NCI-H2227 (cell line): ENCODE results near the gene TSC2.
"Not testable (repeated sequence)": the region's sequence is repeated elsewhere in the genome, so short reads cannot be mapped to it uniquely, and the experiment has no call there.

Source experiments
- DNase-seq: peaks from one replicate; lab custom pipeline; 2025; ENCODE audit not compliant: unreplicated experiment; lab: John Stamatoyannopoulos, UW

Gene TSC2

DNA sequence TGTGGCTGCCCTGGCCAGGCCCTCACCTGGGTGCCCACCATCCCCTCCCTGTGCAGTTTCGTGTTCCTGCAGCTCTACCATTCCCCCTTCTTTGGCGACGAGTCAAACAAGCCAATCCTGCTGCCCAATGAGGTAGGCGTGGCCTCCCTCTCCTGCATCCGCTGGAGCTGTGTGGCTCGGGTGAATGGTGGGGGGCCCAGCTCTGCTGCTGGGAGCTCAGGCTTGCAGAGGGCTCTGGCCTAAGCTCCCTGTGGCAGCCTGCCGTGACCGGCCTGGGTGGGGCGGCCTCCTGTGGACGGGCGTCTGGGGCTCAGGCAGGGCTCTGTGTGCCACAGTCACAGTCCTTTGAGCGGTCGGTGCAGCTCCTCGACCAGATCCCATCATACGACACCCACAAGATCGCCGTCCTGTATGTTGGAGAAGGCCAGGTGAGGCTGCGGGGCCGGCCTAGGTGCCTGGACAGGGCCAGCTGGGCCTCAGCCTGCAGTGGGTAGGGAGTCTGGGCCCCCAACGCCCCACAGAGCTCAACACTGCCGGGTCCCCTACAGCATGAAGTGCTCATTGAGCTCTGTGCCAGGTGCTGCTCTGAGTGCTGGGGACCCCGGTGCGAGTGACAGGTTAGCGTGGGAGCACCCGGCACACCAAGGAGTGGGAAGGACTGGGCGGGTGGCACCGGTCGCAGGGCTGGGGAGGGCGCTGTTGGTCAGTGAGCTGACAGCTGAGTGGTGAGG, 37.3 kb downstream of the TSC2 start:
- DNase-seq: no peak

- no peak for DNase-seq
Observed at GRCh38 chr16:2085669-2086068, 37.9 kb downstream of the TSC2 start.

- DNase-seq: no peak
Observed at GRCh38 chr16:2086106-2086742, 38.4 kb downstream of the TSC2 start.

- DNase-seq: no peak
Observed at GRCh38 chr16:2086812-2087747, 39.3 kb downstream of the TSC2 start.

GRCh38 chr16:2087748-2088631, 40.2 kb downstream of the TSC2 start:
- no peak for DNase-seq

- no peak for DNase-seq
Observed at GRCh38 chr16:2088759-2089358, 41.1 kb downstream of the TSC2 start.

- DNase-seq: no peak
Observed at GRCh38 chr16:2089706-2090480, 42.1 kb downstream of the TSC2 start.

GRCh38 chr16:2090481-2090776, 42.6 kb downstream of the TSC2 start:
- DNase-seq: no peak

GRCh38 chr16:2090777-2091546, 43.2 kb downstream of the TSC2 start:
- no peak for DNase-seq

DNA sequence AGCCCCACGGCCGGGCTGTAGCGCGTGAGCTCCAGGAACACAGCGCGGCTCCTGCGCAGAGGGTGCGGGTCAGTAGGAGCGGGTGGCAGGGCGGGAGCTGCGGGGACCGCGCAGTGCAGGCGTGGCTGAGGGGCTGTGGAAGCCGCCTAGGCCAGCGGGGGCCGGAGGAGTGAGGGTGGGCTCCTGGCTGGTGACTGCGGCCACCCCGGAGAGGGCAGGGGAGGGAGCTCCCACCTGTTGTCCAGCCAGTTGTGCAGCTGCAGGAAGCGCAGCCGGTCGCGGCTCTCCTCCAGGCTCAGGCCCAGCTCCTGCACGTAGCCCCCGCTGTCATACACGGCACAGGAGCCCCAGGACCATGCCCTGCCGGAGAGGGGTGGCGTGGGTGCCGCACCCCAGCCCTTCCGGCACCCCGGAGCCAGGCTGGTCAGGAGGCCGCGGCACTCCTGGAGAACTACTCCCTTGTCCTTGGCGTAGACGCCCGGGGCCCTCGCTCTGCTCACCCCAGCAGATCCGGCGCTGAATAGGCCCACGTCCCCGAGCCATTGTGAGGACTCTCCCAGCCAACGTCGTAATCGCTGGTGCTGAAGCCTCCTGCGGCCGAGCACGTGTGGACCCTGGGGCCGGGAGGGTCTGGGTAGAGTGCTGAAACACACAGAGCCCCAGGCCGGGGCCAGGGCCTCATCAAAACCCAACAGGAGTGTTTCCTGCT, 43.9 kb downstream of the TSC2 start:
- no peak for DNase-seq

DNA sequence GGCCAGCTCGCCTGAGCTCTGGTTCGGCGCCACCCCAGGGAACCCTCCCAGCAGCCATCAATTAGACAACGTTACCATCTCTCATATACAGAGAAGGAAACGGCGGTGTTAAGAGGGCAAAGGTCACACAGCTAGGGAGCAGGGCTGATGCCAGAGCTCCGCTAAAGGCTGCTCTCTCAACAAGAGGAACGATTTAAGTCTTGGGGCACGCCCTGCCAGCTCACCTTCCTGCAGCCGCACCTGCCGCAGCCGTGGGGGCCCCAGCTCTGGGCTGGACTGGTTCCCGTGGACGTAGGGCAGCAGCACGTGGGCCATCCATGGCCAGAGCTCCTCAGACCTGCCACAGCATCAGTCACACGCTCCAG, 44.5 kb downstream of the TSC2 start:
- DNase-seq: no peak

GRCh38 chr16:2092866-2093265, 45.1 kb downstream of the TSC2 start:
- DNase-seq: no peak

DNA sequence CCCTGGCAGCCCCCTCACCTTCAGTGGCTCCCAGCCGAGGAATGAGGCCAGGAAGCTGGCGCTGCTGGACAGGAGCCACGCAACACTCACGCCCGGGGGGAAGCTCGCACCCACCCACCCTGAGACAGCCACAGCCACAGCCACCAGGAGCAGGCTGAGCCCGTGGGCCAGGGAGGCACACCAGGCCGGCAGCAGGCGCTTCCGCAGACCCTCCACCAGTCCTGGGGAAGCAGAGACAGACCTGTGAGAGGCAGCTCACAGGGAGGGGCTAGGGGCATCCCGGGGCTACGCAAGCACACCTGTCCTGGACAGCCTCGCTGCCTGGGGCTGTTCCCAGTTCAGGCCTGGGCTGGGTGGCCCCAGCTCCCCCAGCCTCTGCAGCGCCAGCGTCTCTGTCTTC, 46.0 kb downstream of the TSC2 start:
- DNase-seq: no peak

DNA sequence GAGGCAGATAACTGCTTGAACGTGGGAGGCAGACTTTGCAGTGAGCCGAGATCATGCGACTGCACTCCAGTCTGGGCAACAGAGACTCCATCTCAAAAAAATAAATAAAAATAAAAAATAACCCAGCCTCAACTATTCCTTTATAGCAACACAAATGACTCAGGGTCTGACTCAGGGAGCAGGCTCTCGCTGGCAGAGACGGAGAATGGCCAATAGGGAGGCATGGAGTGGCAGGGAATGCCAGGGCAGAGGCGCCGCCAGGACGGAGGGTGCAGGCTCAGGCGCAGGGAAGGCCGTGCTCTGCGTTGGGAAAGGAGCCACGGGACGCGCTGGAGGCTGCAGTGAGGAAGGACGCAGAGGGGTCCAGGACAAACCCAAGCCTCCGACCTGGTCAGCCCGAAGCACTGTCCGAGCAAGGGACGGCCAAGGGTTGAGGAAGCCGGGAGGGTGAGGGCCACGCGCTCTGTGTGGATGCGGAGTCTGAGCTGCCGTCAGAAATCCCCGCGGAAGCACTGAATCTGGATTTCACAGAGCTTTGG, 47.6 kb downstream of the TSC2 start:
- DNase-seq: no peak

- no peak for DNase-seq
Observed at GRCh38 chr16:2095918-2096582, 48.3 kb downstream of the TSC2 start.

- DNase-seq: no peak
Observed at GRCh38 chr16:2096853-2097595, 49.2 kb downstream of the TSC2 start.

GRCh38 chr16:2097689-2098088, 49.9 kb downstream of the TSC2 start:
- not testable (repeated sequence) for DNase-seq
